Measurements from ENCODE around the gene PDCD6IP. TPM values are rescaled to one million over a fixed set of nuclear protein-coding genes. Genes with fewer than 3 reads are reported as not detected.
A peak's percentile ranks its signal among the peaks of the same experiment; 100 is the strongest.

The PDCD6IP gene
- total RNA-seq, 1 donor = 143 TPM

DNA sequence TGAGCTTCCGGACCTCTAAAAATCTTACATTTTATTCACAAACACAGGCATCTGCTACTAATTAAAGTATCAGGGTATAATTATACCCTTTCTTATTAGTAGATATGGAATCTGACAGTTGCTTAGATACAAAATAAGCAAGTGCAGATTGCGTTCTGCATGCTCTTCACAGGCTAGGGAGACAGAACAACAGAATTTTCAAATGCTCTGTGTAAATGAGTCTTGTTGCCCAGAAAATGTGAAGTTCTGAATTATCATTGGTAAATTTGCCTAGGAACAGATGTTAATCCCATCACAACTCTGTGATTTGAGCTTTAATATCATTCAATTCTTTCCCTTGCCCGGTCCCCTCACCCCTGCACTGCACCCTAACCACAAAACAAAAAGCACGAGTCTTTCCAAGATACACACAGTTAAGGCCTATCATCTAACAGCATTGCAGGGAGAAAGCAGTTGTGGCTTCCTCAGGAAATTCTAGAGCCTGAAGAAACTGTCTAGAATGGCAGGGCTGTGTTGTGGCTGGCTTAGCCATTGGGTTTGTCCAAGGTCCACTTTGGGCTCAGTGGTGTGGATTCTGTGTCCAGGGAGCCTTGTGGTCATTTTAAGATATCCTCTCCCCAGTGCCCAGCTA, 119.8 kb downstream of the PDCD6IP start:
- peak in 1 of 3 donors; percentile 33 for DNase-seq (ENCODE audit: low read depth in 2 of 3, low spot score in 2 of 3)

Other genes with a start within 250 kb of the PDCD6IP start
- 26.9 TPM for gene CLASP2, start 80.4 kb upstream of the PDCD6IP start, total RNA-seq

Measured in hematopoietic multipotent progenitor cell (in vitro differentiated cells).